SHP77 treated with DMSO at 0.1 percent for 48 hours (cell line): Measurements from ENCODE around the gene ISM1.

ENCODE experiments used
- DNase-seq: peaks from one replicate; lab custom pipeline; 2025; lab: John Stamatoyannopoulos, UW

Gene ISM1

GRCh38 chr20:13220904-13221297, at the start of gene ISM1:
Gene ISM1 (plus strand): TSS chr20:13221274. CDS start chr20:13221777, 503 bp downstream.
- no peak for DNase-seq

- DNase-seq = no peak
These were observed 47.9 kb upstream of the ISM1 start for GRCh38 chr20:13173201-13173600.

- no peak for DNase-seq
These were observed 46.7 kb upstream of the ISM1 start for GRCh38 chr20:13174402-13174801.

GRCh38 chr20:13180986-13181889, 39.8 kb upstream of the ISM1 start:
- DNase-seq = no peak

GRCh38 chr20:13183005-13183404, 38.1 kb upstream of the ISM1 start:
- no peak for DNase-seq

GRCh38 chr20:13186043-13186774, 34.9 kb upstream of the ISM1 start:
- no peak for DNase-seq

GRCh38 chr20:13187899-13188298, 33.2 kb upstream of the ISM1 start:
- no peak for DNase-seq

- no peak for DNase-seq
These were observed 21.8 kb upstream of the ISM1 start for GRCh38 chr20:13199279-13199678.

GRCh38 chr20:13200767-13201500, 20.1 kb upstream of the ISM1 start:
- DNase-seq = peak; percentile 38

GRCh38 chr20:13202565-13202964, 18.5 kb upstream of the ISM1 start:
- DNase-seq = peak; percentile 82

GRCh38 chr20:13205425-13205824, 15.6 kb upstream of the ISM1 start:
- no peak for DNase-seq

GRCh38 chr20:13205848-13206434, 15.1 kb upstream of the ISM1 start:
- no peak for DNase-seq

GRCh38 chr20:13207016-13207415, 14.1 kb upstream of the ISM1 start:
- DNase-seq = no peak

GRCh38 chr20:13211956-13212618, 9.0 kb upstream of the ISM1 start:
- no peak for DNase-seq

- DNase-seq = no peak
These were observed 8.3 kb upstream of the ISM1 start for GRCh38 chr20:13212750-13213149.

GRCh38 chr20:13213335-13213734, 7.7 kb upstream of the ISM1 start:
- DNase-seq = no peak

- DNase-seq = no peak
These were observed 4.5 kb upstream of the ISM1 start for GRCh38 chr20:13216533-13216932.

GRCh38 chr20:13219327-13220193, 1.5 kb upstream of the ISM1 start:
- DNase-seq = no peak

GRCh38 chr20:13220194-13220903, 725 bp upstream of the ISM1 start:
- no peak for DNase-seq

GRCh38 chr20:13221313-13221672, 219 bp downstream of the ISM1 start:
- no peak for DNase-seq
